K562 (cell line): ENCODE data around the gene KCNH8. TPM values are rescaled to one million over a fixed set of nuclear protein-coding genes. Genes with fewer than 3 reads are reported as not detected.

Experiments used
- ATAC-seq: fragments of 200-7000 bp; cut with Tn5 transposase; 3 replicates; pipeline ENCODE4 v1.9.1; 2020; ENCODE audit warnings: moderate library complexity
- BruUV-seq: library from RNA; stranded (reverse); fragments of 400-500 nt; replicated peaks from 2 replicates; lab custom pipeline; 2021; lab: Mats Ljungman, UMichigan
- CTCF ChIA-PET: fragments of 300-600 bp; formaldehyde crosslinking; extraction: SDS; loops from one replicate; lab custom pipeline; 2021; ENCODE audit warnings: low intra/inter-chr PET ratio; lab: Yijun Ruan, JAX
- POLR2A ChIA-PET: fragments of 300-600, 350-650 bp; sonication (Branson Sonifier 250); formaldehyde crosslinking; extraction: SDS; loops from one replicate; lab custom pipeline; 2021; ENCODE audit warnings: antibody characterized with exemption, inconsistent platforms; lab: Yijun Ruan, JAX
- DNase-seq, 4 experiments: peaks; one replicate each; pipeline versions ENCODE4 v3.0.0 to v3.0.0-alpha.2; 2011 to 2018; ENCODE audit warnings: low spot score in 3 of 4, mixed read lengths in 3 of 4; ENCODE audit errors: extremely low read depth in 1 of 4
- FAIRE-seq: peaks from 2 replicates; lab custom pipeline; 2011; peaks lifted over from hg19 to GRCh38; lab: Jason Lieb, UNC
- H2AFZ ChIP-seq: 2 replicates; pipeline ENCODE4 v1.6.0; 2011; ENCODE audit warnings: low read depth, low read length, control low read depth, inconsistent platforms
- H3K27ac ChIP-seq: fragments of 200-600 bp; 3 replicates; pipeline ENCODE4 v1.8.0; 2011; ENCODE audit warnings: low read depth, mild to moderate bottlenecking, control low read depth, inconsistent platforms, low read length, moderate library complexity, mixed read lengths; ENCODE audit errors: extremely low read depth
- H3K27me3 ChIP-seq, 2 experiments: fragments of 300-600 bp in 1 of 2; 2 replicates in 1 of 2; 3 replicates in 1 of 2; pipeline versions ENCODE4 v1.6.0 to v1.8.0; 2011; ENCODE audit warnings: inconsistent platforms in 2 of 2, low read length in 2 of 2, mild to moderate bottlenecking in 1 of 2, mixed read lengths in 1 of 2, moderate library complexity in 1 of 2; ENCODE audit not compliant: control insufficient read depth in 2 of 2, insufficient read depth in 2 of 2
- H3K36me3 ChIP-seq: fragments of 300-600 bp; 3 replicates; pipeline ENCODE4 v1.8.0; 2011; ENCODE audit warnings: mild to moderate bottlenecking, low read length, inconsistent platforms; ENCODE audit not compliant: control insufficient read depth, insufficient read depth
- H3K4me1 ChIP-seq, 2 experiments: fragments of 200-600 bp in 1 of 2; replicated peaks in 1 of 2; 2 replicates in 1 of 2; 3 replicates in 1 of 2; pipeline versions ENCODE4 v1.5.1 to v1.8.0; 2011; ENCODE audit warnings: inconsistent platforms in 2 of 2, low read length in 2 of 2, mild to moderate bottlenecking in 1 of 2, mixed read lengths in 1 of 2, moderate library complexity in 1 of 2; ENCODE audit not compliant: control insufficient read depth in 2 of 2, insufficient read depth in 2 of 2
- H3K4me2 ChIP-seq: 2 replicates; pipeline ENCODE4 v1.6.1; 2011; ENCODE audit warnings: low read length, control low read depth, inconsistent platforms, mixed read lengths; ENCODE audit not compliant: insufficient read depth
- H3K4me3 ChIP-seq: fragments of 200-600 bp; sonication (generic), shearing (Covaris generic); 2 replicates; pipeline ENCODE4 v1.5.1; 2016; ENCODE audit warnings: control low read depth, inconsistent platforms
- H3K79me2 ChIP-seq: fragments of 200-600 bp; 3 replicates; pipeline ENCODE4 v1.8.0; 2011; ENCODE audit warnings: low read length, inconsistent platforms; ENCODE audit not compliant: control insufficient read depth, insufficient read depth
- H3K9ac ChIP-seq, 2 experiments: 2 replicates each; pipeline versions ENCODE4 v1.6.0 to v1.6.1; 2011; ENCODE audit warnings: low read depth in 2 of 2, low read length in 2 of 2, control low read depth in 1 of 2, inconsistent platforms in 1 of 2, mild to moderate bottlenecking in 1 of 2, mixed read lengths in 1 of 2; ENCODE audit not compliant: insufficient read depth in 1 of 2
- H3K9me1 ChIP-seq: one replicate; pipeline ENCODE4 v1.6.0; 2011; ENCODE audit warnings: inconsistent platforms, mild to moderate bottlenecking, low read length, moderate library complexity; ENCODE audit not compliant: control insufficient read depth, insufficient read depth
- H3K9me3 ChIP-seq: replicated peaks from 2 replicates; pipeline ENCODE4 v1.5.1; 2011; ENCODE audit warnings: low read depth, low read length, inconsistent platforms; ENCODE audit not compliant: control insufficient read depth, insufficient read depth
- H4K20me1 ChIP-seq: replicated peaks from 2 replicates; pipeline ENCODE4 v1.6.1; 2011; ENCODE audit warnings: low read length, inconsistent platforms, mixed read lengths; ENCODE audit not compliant: control insufficient read depth, insufficient read depth
- CBX1 ChIP-seq: sonication (generic); IDR thresholded peaks from 2 replicates; pipeline ENCODE4 v1.6.1; 2016; ENCODE audit warnings: antibody characterized with exemption, low read depth, mild to moderate bottlenecking
- CHAMP1 ChIP-seq: fragments of 450-650 bp; IDR thresholded peaks from 2 replicates; pipeline ENCODE4 v1.6.1; 2016; ENCODE audit warnings: mild to moderate bottlenecking
- CUX1 ChIP-seq: fragments of 200-800 bp; sonication (Bioruptor generic); IDR thresholded peaks from 2 replicates; pipeline ENCODE4 v1.6.1; 2016; ENCODE audit warnings: missing genetic modification characterization, missing compliant biosample characterization
- MBD2 ChIP-seq: sonication (generic); IDR thresholded peaks from 2 replicates; pipeline ENCODE4 v1.6.1; 2016; ENCODE audit warnings: low read depth, borderline replicate concordance
- MED1 ChIP-seq: sonication (generic); formaldehyde crosslinking; IDR thresholded peaks from 2 replicates; pipeline ENCODE4 v1.8.1; 2023; ENCODE audit warnings: missing genetic modification reagents, borderline replicate concordance
- RFX7 ChIP-seq: fragments of 250-450 bp; sonication (Bioruptor Pico); IDR thresholded peaks from 2 replicates; pipeline ENCODE4 v1.5.1; 2021; ENCODE audit warnings: mild to moderate bottlenecking
- XRCC4 ChIP-seq: IDR thresholded peaks from one replicate; pipeline ENCODE4 v1.6.1; 2011; ENCODE audit not compliant: insufficient read depth, insufficient read length; ENCODE audit errors: extremely low read depth
- ZNF263 ChIP-seq: sonication (generic); formaldehyde crosslinking; IDR thresholded peaks from 2 replicates; pipeline ENCODE4 v1.8.0; 2022; ENCODE audit warnings: mild to moderate bottlenecking, missing genetic modification reagents, borderline replicate concordance
- ZNF280B ChIP-seq: fragments of 250-450 bp; sonication (Bioruptor Pico); IDR thresholded peaks from 2 replicates; pipeline ENCODE4 v1.5.1; 2021; ENCODE audit warnings: mild to moderate bottlenecking
- ZNF311 ChIP-seq: fragments of 250-450 bp; sonication (Bioruptor Pico); IDR thresholded peaks from 2 replicates; pipeline ENCODE4 v1.4.0; 2020; ENCODE audit warnings: mild to moderate bottlenecking, moderate library complexity
- ZNF354B ChIP-seq: fragments of 250-450 bp; sonication (Bioruptor Pico); IDR thresholded peaks from 2 replicates; pipeline ENCODE4 v1.4.0; 2020
- ZNF551 ChIP-seq: fragments of 250-450 bp; sonication (Bioruptor Pico); IDR thresholded peaks from 2 replicates; pipeline ENCODE4 v1.5.0; 2021; ENCODE audit warnings: mild to moderate bottlenecking, moderate library complexity
- WGBS: fragments of 100-300 bp; shearing (Covaris generic); methylation state at CpG from one replicate; pipeline ENCODE4 v1.1.6; 2016; ENCODE audit warnings: low coverage, mixed read lengths; ENCODE audit not compliant: insufficient coverage; ENCODE audit errors: missing lambda C conversion rate; 5-methylcytosine and 5-hydroxymethylcytosine counted together
- in situ Hi-C: fragments of 300-500 bp; cut with MboI; formaldehyde crosslinking; loops from 4 replicates; pipeline ENCODE4 v1.15.0; 2018; ENCODE audit warnings: inconsistent platforms, mixed read lengths
- intact Hi-C: fragments of 100-400 bp; cut with micrococcal nuclease; formaldehyde crosslinking; loops from 2 replicates; pipeline ENCODE4 v1.14.2; 2022
- polyA plus RNA-seq, 8 experiments: library from polyadenylated mRNA; depleted of rRNA in 4 of 8; stranded (reverse) in 5 of 8; unstranded in 3 of 8; fragments of >200 nt; fragmentation: Nextera tagmentation in 2 of 8; fragmentation: Illumina TruSeq in 1 of 8; extraction: Ambion mirVana in 2 of 8; extraction: Trizol in 1 of 8; gene quantifications; 2 replicates each; pipeline versions ENCODE4 v1.2.1 to v1.2.3, GENCODE V29; 2011 to 2014; ENCODE audit warnings: inconsistent platforms in 1 of 8, missing spikeins in 1 of 8
- total RNA-seq, 7 experiments: library from RNA; depleted of rRNA in 6 of 7; stranded (reverse); fragments of >200 nt in 6 of 7; fragmentation: Illumina TruSeq in 2 of 7; extraction: Trizol in 2 of 7; gene quantifications; 2 replicates each; pipeline versions ENCODE4 v1.2.1 to v1.2.3, GENCODE V29; 2011 to 2021; ENCODE audit warnings: low replicate concordance in 1 of 7

Gene KCNH8
- total and polyA plus RNA-seq, 9 of the 15 experiments (the other 6 are each of a cell fraction or from before 2014, with no cell fraction given), result 0.02 to 0.08 (median 0.04) TPM; not detected in 6

- Histone ChIP-seq H4K20me1 (no peaks in the 10 kb centered on the region), H3K27ac (no peak overlapping the region), H3K9ac (no peak overlapping the region), H3K4me2 (no peak overlapping the region), H3K4me3 (no peak overlapping the region), H2AFZ (no peak overlapping the region), H3K79me2 (no peaks in the 10 kb centered on the region), H3K4me1 (no peaks in the 10 kb centered on the region), H3K27me3 (no peaks in the 10 kb centered on the region), H3K36me3 (no peaks in the 10 kb centered on the region), H3K9me3 (no peaks in the 10 kb centered on the region), H3K9me1 (no peaks in the 10 kb centered on the region)
- no peak for TF ChIP-seq RFX7 (CRISPR knock-in tag)
- no peak for TF ChIP-seq CUX1 (CRISPR knock-in tag)
- no peak for TF ChIP-seq ZNF280B (CRISPR knock-in tag)
- TF ChIP-seq ZNF311 (CRISPR knock-in tag), result no peak
- no peak for TF ChIP-seq XRCC4
- no peak for TF ChIP-seq MED1 (CRISPR knock-in tag)
- no peak for TF ChIP-seq ZNF263
- no peak for TF ChIP-seq CHAMP1
- no peak for TF ChIP-seq ZNF551 (CRISPR knock-in tag)
- no peak for TF ChIP-seq MBD2
- no peak for TF ChIP-seq CBX1
- TF ChIP-seq ZNF354B, result no peak
- WGBS, result 9% methylated on average over 1 of the region's 1 CpG
- DNase-seq (no peak), ATAC-seq (no peak), FAIRE-seq (no peak)
- ChIA-PET POLR2A (interaction anchor here (0.5 kb wide), 1 partner anchor 353 kb away, joined by 3 read pairs; no protein-coding TSS in a partner anchor), CTCF (no interaction called here)
- no TSS peak for BruUV-seq
- intact Hi-C loops (no loop called here), in situ Hi-C loops (no loop called here)
Observed at GRCh38 chr3:19229086-19229485, 80.8 kb downstream of the KCNH8 start.
